ENCODE measurements around the gene NGB.

The NGB gene

DNA sequence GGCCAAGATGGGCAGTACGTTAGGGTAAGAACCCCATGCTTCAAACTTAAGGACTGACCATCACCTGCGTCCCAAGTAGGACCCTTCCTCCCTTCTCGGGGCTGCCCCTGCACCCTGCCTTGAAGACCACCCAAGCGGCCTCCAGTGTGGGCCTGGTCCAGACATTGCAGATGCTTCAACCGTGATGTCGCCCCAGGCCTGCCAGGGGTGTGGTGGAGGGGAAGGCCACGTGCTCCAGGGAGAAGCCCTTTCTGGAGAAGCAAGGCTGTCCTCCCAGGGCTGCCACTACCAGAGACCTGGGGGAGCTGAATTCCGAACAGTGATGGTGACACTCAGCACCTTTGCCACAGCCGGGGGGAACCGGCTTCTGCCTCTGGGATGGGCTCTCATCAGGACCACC, 13.3 kb downstream of the NGB start:
- no peaks in the 10 kb centered on the region for H3K27me3 ChIP-seq
- TF ChIP-seq, protein P1, sequence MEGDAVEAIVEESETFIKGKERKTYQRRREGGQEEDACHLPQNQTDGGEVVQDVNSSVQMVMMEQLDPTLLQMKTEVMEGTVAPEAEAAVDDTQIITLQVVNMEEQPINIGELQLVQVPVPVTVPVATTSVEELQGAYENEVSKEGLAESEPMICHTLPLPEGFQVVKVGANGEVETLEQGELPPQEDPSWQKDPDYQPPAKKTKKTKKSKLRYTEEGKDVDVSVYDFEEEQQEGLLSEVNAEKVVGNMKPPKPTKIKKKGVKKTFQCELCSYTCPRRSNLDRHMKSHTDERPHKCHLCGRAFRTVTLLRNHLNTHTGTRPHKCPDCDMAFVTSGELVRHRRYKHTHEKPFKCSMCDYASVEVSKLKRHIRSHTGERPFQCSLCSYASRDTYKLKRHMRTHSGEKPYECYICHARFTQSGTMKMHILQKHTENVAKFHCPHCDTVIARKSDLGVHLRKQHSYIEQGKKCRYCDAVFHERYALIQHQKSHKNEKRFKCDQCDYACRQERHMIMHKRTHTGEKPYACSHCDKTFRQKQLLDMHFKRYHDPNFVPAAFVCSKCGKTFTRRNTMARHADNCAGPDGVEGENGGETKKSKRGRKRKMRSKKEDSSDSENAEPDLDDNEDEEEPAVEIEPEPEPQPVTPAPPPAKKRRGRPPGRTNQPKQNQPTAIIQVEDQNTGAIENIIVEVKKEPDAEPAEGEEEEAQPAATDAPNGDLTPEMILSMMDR (IDR thresholded peaks at IDR 0.05; ENCODE audit: low read depth, low read length): no peak
- DNase-seq: no peak
- H3K36me3 ChIP-seq: no peaks in the 10 kb centered on the region
- no peaks in the 10 kb centered on the region for H3K4me1 ChIP-seq
- H3K4me3 ChIP-seq (ENCODE audit: low read depth, low read length): no peak overlapping the region
- no peaks in the 10 kb centered on the region for H3K9me3 ChIP-seq

DNA sequence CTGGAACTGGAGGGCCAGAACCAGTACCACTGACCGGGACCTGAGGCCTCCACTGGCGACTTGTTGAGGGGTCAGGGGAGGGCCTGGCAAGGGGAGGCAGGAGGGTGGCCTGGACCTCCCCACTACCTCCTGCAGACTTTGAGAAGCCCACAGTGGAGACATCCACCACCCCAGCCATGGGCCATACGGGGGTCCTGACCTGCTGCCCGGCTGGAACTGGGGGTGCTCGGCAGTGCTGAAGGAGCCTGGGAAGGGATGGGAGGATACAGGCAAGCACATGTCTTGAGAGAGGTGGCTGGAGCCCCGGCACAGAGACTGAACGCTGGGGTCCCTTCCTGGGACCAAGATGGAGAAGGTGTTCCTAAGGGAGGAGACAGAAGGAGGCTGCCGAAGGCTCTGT, 14.3 kb downstream of the NGB start:
- TF ChIP-seq, protein P1 (IDR thresholded peaks at IDR 0.05; ENCODE audit: low read depth, low read length): no peak
- no peaks in the 10 kb centered on the region for H3K36me3 ChIP-seq
- no peaks in the 10 kb centered on the region for H3K27me3 ChIP-seq
- H3K4me1 ChIP-seq: no peaks in the 10 kb centered on the region
- H3K4me3 ChIP-seq (ENCODE audit: low read depth, low read length): no peak overlapping the region
- H3K9me3 ChIP-seq: no peaks in the 10 kb centered on the region
- no peak for DNase-seq

DNA sequence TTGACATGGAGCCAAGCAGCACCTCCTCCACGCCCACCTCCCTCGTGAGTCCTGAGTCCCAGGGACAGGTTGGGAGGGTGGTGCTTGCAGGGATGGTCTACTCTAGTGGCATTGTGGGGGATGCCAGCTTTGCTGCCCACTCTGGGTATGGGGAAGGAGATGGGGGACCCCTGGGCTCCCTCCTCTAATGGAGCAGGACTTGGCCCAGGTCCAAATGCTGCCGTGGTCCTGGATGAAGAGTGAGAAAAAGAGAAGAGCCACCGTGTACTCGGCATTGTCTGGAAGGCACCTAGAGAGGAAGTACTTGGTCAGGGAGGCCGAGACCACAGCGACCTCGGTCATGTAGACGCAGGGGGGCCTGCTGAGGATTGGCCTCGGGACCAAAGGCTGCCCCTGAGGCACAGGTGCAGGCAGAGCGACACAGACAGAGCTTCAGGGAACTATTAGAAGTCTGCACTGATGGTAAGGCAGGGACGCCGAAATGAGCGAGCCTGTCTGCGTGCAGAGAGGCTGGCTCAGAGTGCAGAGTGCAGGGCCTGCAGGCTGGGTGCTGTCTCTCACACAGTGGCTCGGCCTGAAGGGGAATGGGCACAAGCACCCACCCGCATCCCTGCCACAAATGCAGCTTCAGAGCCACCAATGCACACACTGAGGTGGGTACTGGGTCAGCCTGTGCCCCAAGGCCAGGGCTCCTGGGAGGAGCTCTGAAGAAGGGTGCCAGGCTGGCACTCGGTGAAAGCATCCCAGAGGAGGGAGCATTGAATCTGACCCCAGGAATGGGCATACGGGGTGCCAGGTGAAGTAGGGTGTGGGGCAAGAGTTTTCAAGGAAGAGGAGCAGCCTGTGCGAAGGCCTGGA, 17.4 kb downstream of the NGB start:
- Histone ChIP-seq H3K9me3 (no peaks in the 10 kb centered on the region), H3K4me3 (ENCODE audit: low read depth, low read length) (no peak overlapping the region), H3K4me1 (no peaks in the 10 kb centered on the region), H3K36me3 (no peaks in the 10 kb centered on the region), H3K27me3 (no peaks in the 10 kb centered on the region)
- no peak for DNase-seq
- TF ChIP-seq, protein P1 (IDR thresholded peaks at IDR 0.05; ENCODE audit: low read depth, low read length): no peak

DNA sequence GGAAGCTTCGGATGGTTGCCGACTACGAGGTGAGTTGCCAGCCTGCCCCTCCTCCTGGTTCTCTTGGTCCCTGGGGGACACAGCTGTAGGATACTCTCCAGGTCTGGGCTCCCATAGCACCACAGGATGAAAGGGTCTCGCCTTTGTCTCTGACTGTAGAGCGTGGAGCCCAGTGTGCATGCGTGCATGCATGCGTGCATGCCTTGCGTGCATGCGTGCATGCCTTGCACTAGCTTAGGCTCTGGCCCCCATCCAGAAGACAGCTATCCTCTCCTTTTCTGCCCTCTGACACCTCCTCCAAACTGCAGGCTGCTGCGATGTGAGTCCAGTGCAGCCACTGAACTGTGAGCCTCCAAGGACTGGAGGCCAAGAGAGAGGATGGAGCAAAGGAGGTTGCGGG, 19.1 kb downstream of the NGB start:
- H3K4me1 ChIP-seq: no peaks in the 10 kb centered on the region
- no peaks in the 10 kb centered on the region for H3K27me3 ChIP-seq
- H3K36me3 ChIP-seq: no peaks in the 10 kb centered on the region
- H3K4me3 ChIP-seq (ENCODE audit: low read depth, low read length): no peak overlapping the region
- TF ChIP-seq, protein P1 (IDR thresholded peaks at IDR 0.05; ENCODE audit: low read depth, low read length): no peak
- H3K9me3 ChIP-seq: no peaks in the 10 kb centered on the region
- no peak for DNase-seq

DNA sequence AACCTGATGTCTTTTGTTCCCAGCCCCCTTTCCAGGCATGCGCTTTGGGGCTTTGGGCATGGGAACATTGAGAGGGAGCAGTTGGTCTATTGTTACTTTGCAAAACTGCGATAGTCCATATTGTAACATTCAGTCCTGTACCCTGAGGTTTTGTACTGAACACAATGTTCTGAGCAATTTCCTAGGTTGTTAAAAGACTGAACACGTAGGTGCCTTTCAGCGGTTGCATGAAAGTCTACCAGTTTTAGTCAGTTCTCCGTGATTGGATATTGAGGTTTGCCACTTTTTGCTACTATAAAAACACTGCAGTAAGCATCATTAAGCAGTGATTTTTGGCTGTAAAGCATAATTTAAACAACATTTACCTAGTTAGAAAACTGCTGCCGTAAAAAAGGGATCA, 20.1 kb downstream of the NGB start:
- H3K4me1 ChIP-seq: no peaks in the 10 kb centered on the region
- DNase-seq: no peak
- no peaks in the 10 kb centered on the region for H3K9me3 ChIP-seq
- no peaks in the 10 kb centered on the region for H3K27me3 ChIP-seq
- TF ChIP-seq, protein P1 (IDR thresholded peaks at IDR 0.05; ENCODE audit: low read depth, low read length): no peak
- no peak overlapping the region for H3K4me3 ChIP-seq (ENCODE audit: low read depth, low read length)
- no peaks in the 10 kb centered on the region for H3K36me3 ChIP-seq

DNA sequence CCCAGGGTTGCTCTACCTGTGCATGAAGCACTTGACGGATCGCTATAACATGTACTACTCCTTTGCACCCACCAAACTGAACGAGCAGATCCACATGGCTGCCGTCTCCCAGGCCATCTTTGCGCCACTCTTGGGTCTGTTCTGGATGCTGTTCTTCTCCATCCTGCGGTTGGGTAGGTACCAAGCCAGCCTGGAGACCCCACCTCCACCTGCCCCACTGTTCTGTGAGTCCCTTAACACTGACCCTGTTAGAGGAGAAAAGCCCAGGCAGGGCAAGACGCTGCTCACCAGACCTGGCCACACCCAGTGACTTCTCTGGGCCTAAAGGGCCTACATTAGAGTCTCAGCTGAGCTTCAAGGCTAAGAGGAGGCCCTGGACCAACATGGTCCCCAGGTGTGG, 21.7 kb downstream of the NGB start:
- TF ChIP-seq, protein P1 (IDR thresholded peaks at IDR 0.05; ENCODE audit: low read depth, low read length): no peak
- Histone ChIP-seq H3K4me3 (ENCODE audit: low read depth, low read length) (no peak overlapping the region), H3K27me3 (no peaks in the 10 kb centered on the region), H3K36me3 (no peaks in the 10 kb centered on the region), H3K9me3 (no peaks in the 10 kb centered on the region), H3K4me1 (no peaks in the 10 kb centered on the region)
- no peak for DNase-seq

Measured in BE2C (cell line).